Stimulated activated CD4-positive, alpha-beta T cell treated with anti-CD3 and anti-CD28 coated beads, Interleukin-15, amount 100 ng/mL, for 1 hour (primary cell): ENCODE results near the gene ARMH1.
"Not testable (repeated sequence)": the region's sequence is repeated elsewhere in the genome, so short reads cannot be mapped to it uniquely, and the experiment has no call there.

Experiments
- DNase-seq, 2 donors: peaks; one replicate each; pipeline ENCODE4 v3.0.0-alpha.2; 2020; ENCODE audit warnings: low read depth in 1 of 2, low spot score in 1 of 2

The ARMH1 gene

GRCh38 chr1:44721485-44722361 is 47.2 kb downstream of the ARMH1 start:
- DNase-seq, result peak; percentile 42 to 55

DNA sequence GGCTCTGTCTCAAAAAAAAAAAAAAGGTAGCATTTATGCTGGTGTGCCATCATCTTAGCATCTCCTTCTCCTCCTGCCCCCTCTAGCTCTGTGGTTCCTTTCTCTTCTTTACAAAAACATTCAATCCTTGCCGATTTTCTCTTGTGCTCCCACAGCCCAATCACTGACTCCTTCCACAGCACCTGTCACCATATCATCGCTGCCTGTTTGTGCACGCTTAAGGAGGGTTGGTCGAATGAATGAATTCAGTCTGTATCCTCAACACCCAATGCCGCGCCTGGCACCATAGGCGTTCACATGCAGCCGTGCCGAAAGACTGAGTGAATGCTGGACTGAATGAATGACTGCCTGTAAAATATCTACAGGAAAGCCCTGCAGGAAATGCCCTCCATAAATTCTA is 48.5 kb downstream of the ARMH1 start:
- DNase-seq, result no peak

GRCh38 chr1:44723496-44724295 is 49.2 kb downstream of the ARMH1 start:
- DNase-seq, result peak in 1 of 2 donors; percentile 31

DNA sequence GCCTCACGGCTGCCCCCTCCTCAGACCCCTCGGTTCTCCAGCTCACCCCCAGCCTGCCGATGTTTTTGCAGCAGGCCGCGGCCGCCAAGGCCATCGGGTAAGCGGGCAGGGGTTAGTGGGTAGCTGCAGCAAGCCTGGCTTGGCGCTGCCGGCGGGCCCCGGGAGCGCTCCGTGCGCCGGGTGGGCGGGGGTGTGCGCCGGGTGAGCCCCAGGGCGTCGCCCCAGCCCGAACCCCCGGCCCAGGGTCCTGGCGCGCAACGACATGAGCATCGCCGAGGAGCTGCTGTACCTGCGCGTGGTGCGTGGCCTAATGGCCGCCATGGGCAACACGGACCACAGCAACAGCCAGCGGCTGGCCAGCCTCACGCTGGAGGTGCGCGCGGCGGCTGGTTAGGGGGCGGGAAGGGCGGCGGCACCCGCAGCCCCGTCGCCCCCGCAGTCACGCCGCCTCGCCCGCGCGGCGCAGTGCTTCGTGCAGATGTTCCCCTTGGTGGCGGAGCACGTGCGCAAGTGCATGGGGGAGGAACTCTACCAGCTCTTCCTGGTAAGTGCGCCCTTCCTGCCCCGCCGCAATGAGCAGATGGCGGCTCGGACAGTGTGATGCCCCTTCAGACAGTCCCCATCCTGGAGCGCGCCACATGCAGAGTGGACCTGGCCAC is 49.9 kb downstream of the ARMH1 start:
- no peak for DNase-seq

DNA sequence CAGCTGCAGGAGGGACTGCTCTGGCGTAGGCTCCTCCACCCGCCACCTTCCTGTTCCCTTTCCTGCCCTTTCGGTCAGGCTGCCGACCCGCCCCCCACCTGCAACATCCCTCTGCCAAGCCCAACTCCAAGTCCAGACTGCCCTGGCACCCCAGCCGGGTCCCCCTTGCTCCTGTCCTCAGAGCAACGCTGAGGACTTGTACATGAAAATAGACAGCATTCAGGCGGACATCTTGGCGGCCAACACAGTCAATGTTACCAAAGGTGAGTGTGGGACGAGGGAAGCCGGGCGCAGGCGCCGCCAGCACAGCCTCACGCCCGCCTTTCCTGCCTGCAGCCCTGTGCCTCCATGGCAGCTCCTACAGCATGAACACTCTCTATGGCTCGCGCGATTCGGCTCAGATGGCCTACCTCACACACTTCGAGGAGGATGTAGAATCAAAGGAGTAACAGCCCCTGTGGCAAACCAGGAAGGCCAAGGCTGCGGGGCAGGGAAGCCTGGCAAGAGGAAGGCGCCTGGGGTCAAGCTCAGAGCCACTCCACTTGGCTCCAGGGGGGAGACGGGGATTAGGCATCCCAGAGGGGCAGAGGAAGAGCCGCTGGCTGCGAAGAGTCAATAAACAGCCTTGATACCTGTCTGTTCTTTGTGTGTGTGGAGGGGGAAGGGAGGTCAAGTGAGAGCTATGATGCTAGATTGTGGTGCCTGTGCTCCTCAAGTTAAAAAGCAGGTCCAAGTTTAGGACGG is 50.6 kb downstream of the ARMH1 start:
- DNase-seq, result no peak

DNA sequence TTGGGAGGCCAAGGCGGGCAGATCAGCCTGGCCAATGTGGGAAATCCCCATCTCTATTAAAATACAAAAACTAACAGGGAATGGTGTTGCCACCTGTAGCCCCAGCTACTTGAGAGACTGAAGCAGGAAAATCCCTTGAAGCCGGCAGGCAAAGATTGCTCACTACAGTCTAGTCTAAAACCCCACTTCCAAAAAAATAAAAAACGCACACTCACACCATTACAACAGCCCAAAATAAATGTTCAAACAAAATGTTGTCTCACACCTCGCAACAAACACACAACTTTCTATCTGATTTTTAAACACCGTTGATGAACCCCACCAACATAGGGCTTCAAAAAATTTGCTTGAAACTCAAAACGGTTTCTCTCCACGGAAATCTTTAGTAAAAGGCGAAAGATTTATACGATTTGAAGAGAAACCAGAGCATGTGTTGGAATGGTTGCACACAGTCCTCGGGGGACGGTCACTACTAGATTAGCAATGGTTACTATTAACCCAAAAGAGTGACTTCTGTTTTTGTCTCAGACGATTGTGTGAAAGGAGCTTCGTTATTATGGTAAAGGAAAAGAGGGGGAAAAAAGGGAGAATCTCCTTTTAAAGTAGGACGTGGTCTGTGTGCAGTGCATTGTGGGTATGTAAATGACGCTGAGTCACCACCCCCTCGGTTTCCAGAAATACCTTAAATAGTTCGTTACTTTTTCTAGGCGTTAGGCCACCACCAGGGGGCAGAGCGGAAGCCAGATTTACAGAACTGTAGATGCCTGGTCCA is 56.4 kb downstream of the ARMH1 start, which contains the start of gene RNU5D-1:
TSS of gene RNU5D-1 (minus strand) at position 430 of the 772 bp plus-strand sequence.
- DNase-seq, result peak; percentile 88

DNA sequence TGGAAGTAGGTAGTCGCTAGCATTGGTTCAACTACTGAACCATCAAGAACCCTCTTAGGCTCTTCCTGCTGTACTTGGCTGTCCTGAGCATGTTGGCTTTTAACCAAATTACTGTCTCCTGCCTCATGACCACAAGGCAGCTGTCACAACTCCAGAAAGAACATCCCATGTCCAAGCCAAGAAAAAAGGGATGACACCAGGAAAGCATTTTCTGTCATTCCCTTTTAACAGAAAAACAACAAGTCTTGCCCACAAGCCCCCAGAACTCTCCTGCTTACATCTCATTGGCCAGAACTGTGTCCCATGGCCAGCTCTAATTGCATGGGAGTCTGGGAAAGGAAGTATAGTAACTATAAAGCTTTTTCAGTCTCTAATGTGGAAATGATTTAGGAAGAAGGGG is 58.9 kb downstream of the ARMH1 start:
- no peak for DNase-seq

GRCh38 chr1:44733784-44734183 is 59.3 kb downstream of the ARMH1 start:
- no peak for DNase-seq

- no peak for DNase-seq
These were observed 61.5 kb downstream of the ARMH1 start for GRCh38 chr1:44735992-44736391.

DNA sequence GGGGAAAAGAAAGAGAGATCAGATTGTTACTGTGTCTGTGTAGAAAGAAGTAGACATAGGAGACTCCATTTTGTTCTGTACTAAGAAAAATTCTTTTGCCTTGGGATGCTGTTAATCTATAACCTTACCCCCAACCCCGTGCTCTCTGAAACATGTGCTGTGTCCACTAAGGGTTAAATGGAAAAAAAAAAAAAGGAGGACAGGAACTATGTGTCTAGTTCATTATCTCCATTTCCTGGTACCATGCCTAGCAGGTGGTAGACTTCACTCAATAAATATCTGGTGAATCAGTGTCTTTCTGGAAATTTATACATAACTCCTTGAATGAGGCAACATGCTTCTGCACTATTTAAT is 64.4 kb downstream of the ARMH1 start:
- not testable (repeated sequence) for DNase-seq

DNA sequence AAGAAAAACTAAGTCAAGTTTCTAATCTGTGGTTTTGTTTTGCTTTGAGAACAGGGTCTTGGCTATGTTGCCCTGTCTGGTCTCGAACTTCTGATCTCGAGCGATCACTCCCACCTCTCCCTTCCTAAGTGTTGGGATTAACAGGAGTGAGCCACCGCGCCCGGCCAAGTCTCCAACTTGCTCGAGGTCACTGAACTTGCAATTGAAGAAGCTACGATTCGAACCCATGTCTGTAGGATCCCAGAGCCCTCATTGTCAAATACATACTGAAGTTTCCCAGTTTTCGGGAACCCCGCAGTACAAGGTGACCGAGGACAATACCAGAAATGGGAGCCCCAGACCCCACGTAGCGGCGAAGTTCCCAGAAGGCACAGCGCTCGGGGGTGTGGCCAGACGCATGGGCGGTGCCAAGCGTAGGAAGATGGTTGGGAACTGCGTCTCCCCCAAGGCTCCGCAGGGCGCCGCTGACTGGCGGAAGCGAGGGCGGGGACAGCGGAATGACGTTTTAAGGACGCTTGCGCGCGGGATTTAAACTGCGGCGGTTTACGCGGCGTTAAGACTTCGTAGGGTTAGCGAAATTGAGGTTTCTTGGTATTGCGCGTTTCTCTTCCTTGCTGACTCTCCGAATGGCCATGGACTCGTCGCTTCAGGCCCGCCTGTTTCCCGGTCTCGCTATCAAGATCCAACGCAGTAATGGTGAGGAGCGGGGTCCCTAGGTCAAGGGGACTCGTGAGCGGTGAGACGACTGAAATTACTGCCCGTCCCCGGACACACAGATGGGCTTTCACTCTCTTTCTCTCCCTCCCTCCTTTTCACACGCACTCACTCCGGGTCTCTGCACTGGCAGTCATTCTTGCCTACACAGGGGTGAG is 65.0 kb downstream of the ARMH1 start, which contains the start of gene KIF2C:
TSS of gene KIF2C (plus strand) at position 531 of the 872 bp plus-strand sequence. CDS start at position 627, 96 bp downstream.
- peak; percentile 91 to 95 for DNase-seq

DNA sequence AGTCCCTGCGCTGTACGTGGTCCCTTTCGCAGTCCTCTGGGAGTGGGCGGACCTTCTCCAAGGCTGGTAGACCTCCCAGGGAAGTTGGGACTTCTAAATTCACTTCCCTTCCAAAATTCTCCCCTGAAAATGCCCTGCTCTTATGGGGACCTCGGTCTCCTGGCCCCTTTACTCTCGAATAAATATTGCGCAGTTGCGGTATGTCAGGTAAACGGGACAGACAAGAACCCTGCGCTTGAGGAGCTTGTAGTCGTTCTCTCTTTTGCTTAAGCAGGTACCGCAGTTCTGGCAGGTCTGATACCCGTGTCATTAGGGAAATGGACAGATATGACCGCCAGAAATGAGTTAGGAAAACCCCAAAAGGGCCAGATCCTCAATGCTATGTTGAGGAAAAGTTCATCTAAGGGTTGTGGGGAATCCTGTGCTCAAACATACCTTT is 65.7 kb downstream of the ARMH1 start:
- no peak for DNase-seq

DNA sequence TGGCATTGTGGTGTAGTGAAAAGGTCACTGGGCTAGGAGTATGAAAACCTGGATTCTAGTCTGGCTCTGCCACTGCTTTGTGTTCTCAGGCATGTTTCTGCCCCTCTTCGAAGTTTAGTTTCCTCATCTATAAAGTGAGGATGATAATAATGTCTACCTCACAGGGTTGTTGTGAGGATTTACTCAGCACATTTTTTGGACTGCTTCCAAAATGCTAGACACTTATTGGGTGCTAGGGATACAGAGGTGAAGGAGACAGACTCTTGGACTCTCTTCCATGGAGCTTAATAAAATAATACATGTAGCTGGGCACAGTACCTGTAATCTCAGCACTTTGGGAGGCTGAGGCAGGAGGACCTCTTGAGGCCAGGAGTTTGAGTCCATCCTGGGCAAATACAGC is 68.7 kb downstream of the ARMH1 start:
- no peak for DNase-seq

DNA sequence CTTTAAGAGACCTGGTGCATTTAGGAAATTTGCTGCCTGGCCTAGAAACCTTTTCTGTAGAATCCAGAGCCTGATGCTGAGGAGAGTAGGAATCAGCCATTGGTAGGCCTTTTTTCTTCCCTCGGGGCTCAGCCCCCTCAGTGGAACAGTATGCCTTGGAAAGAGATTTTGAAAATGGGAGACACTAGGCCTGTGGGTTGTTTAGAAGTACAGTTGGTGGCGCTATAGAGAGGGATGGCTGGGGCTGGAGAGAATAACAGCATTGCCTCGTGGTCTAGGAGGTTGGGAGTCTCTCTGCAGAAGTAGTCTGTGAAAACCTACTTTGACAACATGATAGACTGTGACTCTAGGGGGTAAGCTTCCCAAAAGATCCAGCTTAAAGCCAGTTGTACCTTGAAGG is 73.4 kb downstream of the ARMH1 start:
- DNase-seq, result no peak

- DNase-seq, result no peak
These were observed 82.9 kb downstream of the ARMH1 start for GRCh38 chr1:44757420-44757819.

DNA sequence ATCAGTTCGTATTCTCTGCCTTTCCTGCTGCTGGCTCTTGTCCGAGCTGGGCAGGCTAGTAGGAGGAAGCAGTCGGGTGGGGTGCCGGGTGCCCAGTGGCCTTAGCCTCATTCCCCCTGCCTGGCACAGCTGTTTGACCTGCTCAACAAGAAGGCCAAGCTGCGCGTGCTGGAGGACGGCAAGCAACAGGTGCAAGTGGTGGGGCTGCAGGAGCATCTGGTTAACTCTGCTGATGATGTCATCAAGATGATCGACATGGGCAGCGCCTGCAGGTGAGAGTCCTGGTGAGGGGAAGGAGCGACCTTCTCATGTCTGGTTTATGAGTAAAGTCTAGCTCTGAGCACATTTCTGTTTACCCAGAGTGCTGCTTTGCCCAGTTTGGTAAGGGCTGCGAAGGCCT is 84.6 kb downstream of the ARMH1 start:
- no peak for DNase-seq

- DNase-seq, result no peak
These were observed 86.4 kb downstream of the ARMH1 start for GRCh38 chr1:44760876-44761275.

DNA sequence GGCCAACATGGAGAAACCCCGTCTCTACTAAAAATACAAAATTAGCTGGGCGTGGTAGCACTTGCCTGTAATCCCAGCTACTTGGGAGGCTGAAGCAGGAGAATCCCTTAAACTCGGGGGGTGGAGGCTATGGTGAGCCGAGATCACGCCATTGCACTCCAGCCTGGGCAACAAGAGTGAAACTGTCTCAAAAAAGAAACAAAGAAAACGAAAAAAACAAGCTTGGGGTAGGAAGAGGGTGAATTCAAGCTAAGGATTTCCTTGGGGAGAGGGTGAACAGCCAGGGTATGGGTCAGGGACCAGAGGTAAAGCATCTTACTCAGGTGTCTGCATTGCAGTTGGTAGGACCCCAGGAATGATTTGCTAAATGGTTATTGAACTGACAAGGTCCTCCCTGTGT is 91.9 kb downstream of the ARMH1 start:
- DNase-seq, result not testable (repeated sequence)
